Smooth muscle cell (in vitro differentiated cells): ENCODE measurements around the gene C15orf39. TPM values are rescaled to one million over a fixed set of nuclear protein-coding genes. Genes with fewer than 3 reads are reported as not detected.
"Not testable (repeated sequence)": the region's sequence is repeated elsewhere in the genome, so short reads cannot be mapped to it uniquely, and the experiment has no call there.

Source experiments
- DNase-seq: peaks from one replicate; lab custom pipeline; 2025; ENCODE audit not compliant: unreplicated experiment; lab: John Stamatoyannopoulos, UW
- H2AFZ ChIP-seq: fragments of 200-600 bp; sonication (generic); 2 replicates; pipeline ENCODE4 v1.6.0; 2016; ENCODE audit warnings: antibody characterized with exemption, low read depth, mild to moderate bottlenecking
- H3F3A ChIP-seq: fragments of 200-600 bp; sonication (generic); 2 replicates; pipeline ENCODE4 v1.6.0; 2017; ENCODE audit warnings: antibody characterized with exemption, low read depth
- H3K27ac ChIP-seq: fragments of 200-600 bp; sonication (generic); 2 replicates; pipeline ENCODE4 v1.5.1; 2016; ENCODE audit warnings: low read depth, mild to moderate bottlenecking
- H3K27me3 ChIP-seq: fragments of 200-600 bp; sonication (generic); 2 replicates; pipeline ENCODE4 v1.6.1; 2016; ENCODE audit warnings: low read depth, mild to moderate bottlenecking
- H3K36me3 ChIP-seq: fragments of 200-600 bp; sonication (generic); 2 replicates; pipeline ENCODE4 v1.5.1; 2016; ENCODE audit warnings: low read depth
- H3K4me1 ChIP-seq: fragments of 200-600 bp; sonication (generic); 2 replicates; pipeline ENCODE4 v1.5.1; 2016; ENCODE audit warnings: low read depth
- H3K4me2 ChIP-seq: fragments of 200-600 bp; sonication (generic); 2 replicates; pipeline ENCODE4 v1.6.0; 2016; ENCODE audit warnings: mild to moderate bottlenecking
- H3K4me3 ChIP-seq: fragments of 200-600 bp; sonication (generic); 2 replicates; pipeline ENCODE4 v1.5.1; 2016; ENCODE audit warnings: mild to moderate bottlenecking
- H3K79me2 ChIP-seq: fragments of 200-600 bp; sonication (generic); 2 replicates; pipeline ENCODE4 v1.6.0; 2016; ENCODE audit warnings: low read depth, mild to moderate bottlenecking
- H3K9ac ChIP-seq: fragments of 200-600 bp; sonication (generic); 2 replicates; pipeline ENCODE4 v1.6.0; 2016; ENCODE audit warnings: low read depth
- H3K9me3 ChIP-seq: fragments of 200-600 bp; sonication (generic); replicated peaks from 2 replicates; pipeline ENCODE4 v1.5.1; 2016; ENCODE audit warnings: low read depth
- H4K20me1 ChIP-seq: fragments of 200-600 bp; sonication (generic); 2 replicates; pipeline ENCODE4 v1.6.0; 2016; ENCODE audit warnings: low read depth
- WGBS: methylation state at CpG from one replicate; pipeline ENCODE4 v1.1.7; 2016; ENCODE audit warnings: low lambda C conversion rate; 5-methylcytosine and 5-hydroxymethylcytosine counted together
- polyA plus RNA-seq: library from polyadenylated mRNA; unstranded; fragments of >200 nt; fragmentation: Nextera tagmentation; extraction: Ambion mirVana; gene quantifications from 2 replicates; pipeline ENCODE4 v1.2.1, GENCODE V29; 2016
- total RNA-seq: library from RNA; depleted of rRNA; stranded (reverse); fragments of >200 nt; gene quantifications from 2 replicates; pipeline ENCODE4 v1.2.3, GENCODE V29; 2014
- TF ChIP-seq, protein P1 (sequence below): fragments of 200-600 bp; sonication (generic); IDR thresholded peaks from 2 replicates; pipeline ENCODE4 v1.5.1; 2017; ENCODE audit warnings: borderline replicate concordance, mild to moderate bottlenecking, antibody characterized with exemption; ENCODE audit not compliant: insufficient read depth, poor library complexity, severe bottlenecking

The C15orf39 gene
- total and polyA plus RNA-seq, 2 experiments from 2014 or later, result 8.4 to 9.3 TPM

GRCh38 chr15:75215107-75216004, 13.7 kb downstream of the C15orf39 start:
- WGBS, result 96% methylated on average over 5 of the region's 5 CpGs
- no peak overlapping the region for H3K9ac ChIP-seq

GRCh38 chr15:75217012-75217411, 15.3 kb downstream of the C15orf39 start:
- H3K4me3 ChIP-seq, result no peak overlapping the region
- TF ChIP-seq, protein P1, sequence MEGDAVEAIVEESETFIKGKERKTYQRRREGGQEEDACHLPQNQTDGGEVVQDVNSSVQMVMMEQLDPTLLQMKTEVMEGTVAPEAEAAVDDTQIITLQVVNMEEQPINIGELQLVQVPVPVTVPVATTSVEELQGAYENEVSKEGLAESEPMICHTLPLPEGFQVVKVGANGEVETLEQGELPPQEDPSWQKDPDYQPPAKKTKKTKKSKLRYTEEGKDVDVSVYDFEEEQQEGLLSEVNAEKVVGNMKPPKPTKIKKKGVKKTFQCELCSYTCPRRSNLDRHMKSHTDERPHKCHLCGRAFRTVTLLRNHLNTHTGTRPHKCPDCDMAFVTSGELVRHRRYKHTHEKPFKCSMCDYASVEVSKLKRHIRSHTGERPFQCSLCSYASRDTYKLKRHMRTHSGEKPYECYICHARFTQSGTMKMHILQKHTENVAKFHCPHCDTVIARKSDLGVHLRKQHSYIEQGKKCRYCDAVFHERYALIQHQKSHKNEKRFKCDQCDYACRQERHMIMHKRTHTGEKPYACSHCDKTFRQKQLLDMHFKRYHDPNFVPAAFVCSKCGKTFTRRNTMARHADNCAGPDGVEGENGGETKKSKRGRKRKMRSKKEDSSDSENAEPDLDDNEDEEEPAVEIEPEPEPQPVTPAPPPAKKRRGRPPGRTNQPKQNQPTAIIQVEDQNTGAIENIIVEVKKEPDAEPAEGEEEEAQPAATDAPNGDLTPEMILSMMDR, result no peak

More at GRCh38 chr15:75215107-75216004, 13.7 kb downstream of the C15orf39 start:
- Histone ChIP-seq H3K9me3 (no peaks in the 10 kb centered on the region), H3K27me3 (no peaks in the 10 kb centered on the region), H2AFZ (no peak overlapping the region), H4K20me1 (peaks cover 53% of the 10 kb centered on the region), H3K4me1 (no peaks in the 10 kb centered on the region), H3K36me3 (no peaks in the 10 kb centered on the region), H3K79me2 (peaks cover 16% of the 10 kb centered on the region), H3K27ac (no peak overlapping the region), H3K4me2 (no peak overlapping the region), H3K4me3 (no peak overlapping the region), H3F3A (no peaks in the 10 kb centered on the region)
- DNase-seq, result no peak
- TF ChIP-seq, protein P1, result no peak

GRCh38 chr15:75217574-75217973, 15.9 kb downstream of the C15orf39 start:
- not testable (repeated sequence) for DNase-seq, H3K79me2 ChIP-seq, H2AFZ ChIP-seq, H3K27ac ChIP-seq, H3K4me2 ChIP-seq, H3K9me3 ChIP-seq, H3F3A ChIP-seq, H3K4me3 ChIP-seq, H3K36me3 ChIP-seq, H3K4me1 ChIP-seq, H3K9ac ChIP-seq, H3K27me3 ChIP-seq
- 96% methylated on average over 3 of the region's 3 CpGs for WGBS
- peaks cover 31% of the 10 kb centered on the region for H4K20me1 ChIP-seq

More at GRCh38 chr15:75217012-75217411, 15.3 kb downstream of the C15orf39 start:
- Histone ChIP-seq H3K27me3 (no peaks in the 10 kb centered on the region), H3K4me2 (no peak overlapping the region), H3K27ac (no peak overlapping the region), H3K4me1 (no peaks in the 10 kb centered on the region), H3K79me2 (no peaks in the 10 kb centered on the region), H3K36me3 (no peaks in the 10 kb centered on the region), H2AFZ (no peak overlapping the region), H3K9me3 (no peaks in the 10 kb centered on the region), H3F3A (no peaks in the 10 kb centered on the region), H4K20me1 (peaks cover 37% of the 10 kb centered on the region), H3K9ac (no peak overlapping the region)
- DNase-seq, result no peak
- WGBS, result 98% methylated on average over 5 of the region's 6 CpGs

GRCh38 chr15:75219507-75219929, 17.8 kb downstream of the C15orf39 start:
- H3K79me2 ChIP-seq, H3K27ac ChIP-seq, H3K9ac ChIP-seq, H3K4me1 ChIP-seq, H3K9me3 ChIP-seq, H3K27me3 ChIP-seq, H3F3A ChIP-seq, H3K4me3 ChIP-seq, DNase-seq, H3K4me2 ChIP-seq, H2AFZ ChIP-seq, H3K36me3 ChIP-seq: not testable (repeated sequence)
- peaks cover 12% of the 10 kb centered on the region for H4K20me1 ChIP-seq
- WGBS, result 85% methylated on average over 4 of the region's 4 CpGs
